ENCODE data around the gene TOX2. TPM values are rescaled to one million over a fixed set of nuclear protein-coding genes. Genes with fewer than 3 reads are reported as not detected.

Gene TOX2
- total RNA-seq, 2 donors from 2014 or later: 2.4 to 3.4 TPM

GRCh38 chr20:44092551-44093248, 178.0 kb downstream of the TOX2 start:
- Mint-ChIP-seq H3K36me3 (ENCODE audit: low read depth) (no peaks in the 10 kb centered on the region), H3K27me3 (ENCODE audit: insufficient read depth) (no peaks in the 10 kb centered on the region), H3K4me3 (no peak overlapping the region), H3K27ac (no peak overlapping the region), H3K4me1 (peaks cover 4% of the 10 kb centered on the region), H3K9me3 (no peaks in the 10 kb centered on the region)
- peak; percentile 72 for DNase-seq
- no peaks in the 10 kb centered on the region for H3K4me1 ChIP-seq (ENCODE audit: control insufficient read depth, insufficient read depth, low read length)
- H3K27ac ChIP-seq (ENCODE audit: low read depth, low read length): no peak overlapping the region
- 81 to 82% methylated on average over 7 to 9 of the region's 9 CpGs for WGBS, 2 experiments (ENCODE audit: insufficient coverage in 1 of 2, insufficient read length in 1 of 2)
- no peak overlapping the region for H3K9ac ChIP-seq (ENCODE audit: extremely low read depth, low read length, poor library complexity, severe bottlenecking)
- no peaks in the 10 kb centered on the region for H3K36me3 ChIP-seq (ENCODE audit: control insufficient read depth, insufficient read depth, low read length)
- no peaks in the 10 kb centered on the region for H3K9me3 ChIP-seq (ENCODE audit: control insufficient read depth, low read length)
- H3K27me3 ChIP-seq (ENCODE audit: control insufficient read depth, insufficient read depth, low read length, poor library complexity, severe bottlenecking): no peaks in the 10 kb centered on the region
- TF ChIP-seq CTCF (conservative IDR thresholded peaks at IDR 0.05): peak; percentile 79
- no peak overlapping the region for H3K4me3 ChIP-seq (ENCODE audit: low read length)

GRCh38 chr20:44093249-44093582, 178.6 kb downstream of the TOX2 start:
- H3K27ac Mint-ChIP-seq: no peak overlapping the region
- no peaks in the 10 kb centered on the region for H3K36me3 Mint-ChIP-seq (ENCODE audit: low read depth)

GRCh38 chr20:44095831-44096230, 181.2 kb downstream of the TOX2 start:
- no peak overlapping the region for H3K4me3 ChIP-seq (ENCODE audit: low read length)
- Mint-ChIP-seq H3K4me1 (peaks cover 4% of the 10 kb centered on the region), H3K9me3 (no peaks in the 10 kb centered on the region), H3K4me3 (no peak overlapping the region), H3K27me3 (ENCODE audit: insufficient read depth) (no peaks in the 10 kb centered on the region), H3K27ac (no peak overlapping the region), H3K36me3 (ENCODE audit: low read depth) (no peaks in the 10 kb centered on the region)
- no peak for DNase-seq
- no peak overlapping the region for H3K9ac ChIP-seq (ENCODE audit: extremely low read depth, low read length, poor library complexity, severe bottlenecking)
- H3K9me3 ChIP-seq (ENCODE audit: control insufficient read depth, low read length): no peaks in the 10 kb centered on the region
- no peaks in the 10 kb centered on the region for H3K4me1 ChIP-seq (ENCODE audit: control insufficient read depth, insufficient read depth, low read length)
- WGBS, 2 experiments (ENCODE audit: insufficient coverage in 1 of 2, insufficient read length in 1 of 2): 92 to 98% methylated on average over 4 to 7 of the region's 7 CpGs
- no peaks in the 10 kb centered on the region for H3K36me3 ChIP-seq (ENCODE audit: control insufficient read depth, insufficient read depth, low read length)
- TF ChIP-seq CTCF (conservative IDR thresholded peaks at IDR 0.05): no peak
- H3K27ac ChIP-seq (ENCODE audit: low read depth, low read length): no peak overlapping the region
- no peaks in the 10 kb centered on the region for H3K27me3 ChIP-seq (ENCODE audit: control insufficient read depth, insufficient read depth, low read length, poor library complexity, severe bottlenecking)

More at GRCh38 chr20:44093249-44093582, 178.6 kb downstream of the TOX2 start:
- TF ChIP-seq CTCF (conservative IDR thresholded peaks at IDR 0.05): peak; percentile 42
- Mint-ChIP-seq H3K4me3 (no peak overlapping the region), H3K27me3 (ENCODE audit: insufficient read depth) (no peaks in the 10 kb centered on the region), H3K4me1 (peaks cover 4% of the 10 kb centered on the region), H3K9me3 (no peaks in the 10 kb centered on the region)
- no peak overlapping the region for H3K4me3 ChIP-seq (ENCODE audit: low read length)
- H3K9me3 ChIP-seq (ENCODE audit: control insufficient read depth, low read length): no peaks in the 10 kb centered on the region
- H3K27ac ChIP-seq (ENCODE audit: low read depth, low read length): no peak overlapping the region
- no peak for DNase-seq
- no peaks in the 10 kb centered on the region for H3K27me3 ChIP-seq (ENCODE audit: control insufficient read depth, insufficient read depth, low read length, poor library complexity, severe bottlenecking)
- no peak overlapping the region for H3K9ac ChIP-seq (ENCODE audit: extremely low read depth, low read length, poor library complexity, severe bottlenecking)
- H3K36me3 ChIP-seq (ENCODE audit: control insufficient read depth, insufficient read depth, low read length): no peaks in the 10 kb centered on the region
- H3K4me1 ChIP-seq (ENCODE audit: control insufficient read depth, insufficient read depth, low read length): no peaks in the 10 kb centered on the region
- 72 to 80% methylated on average over 1 to 2 of the region's 2 CpGs for WGBS, 2 experiments (ENCODE audit: insufficient coverage in 1 of 2, insufficient read length in 1 of 2)
